KBM-7 (cell line): ENCODE data around the gene GNAO1.
"Not testable (repeated sequence)": the region's sequence is repeated elsewhere in the genome, so short reads cannot be mapped to it uniquely, and the experiment has no call there.

Experiments used
- DNase-seq: peaks from one replicate; pipeline ENCODE4 v3.0.0-alpha.2; 2015
- in situ Hi-C: fragments of 300-500 bp; cut with MboI; formaldehyde crosslinking; loops from 2 replicates; pipeline ENCODE4 v1.14.3; 2020; ENCODE audit warnings: low sequenced_read_pairs, low pct_unique_long_range_greater_than_20kb, mixed read lengths

GNAO1 gene

GRCh38 chr16:56366945-56367344, 175.7 kb downstream of the GNAO1 start:
- no peak for DNase-seq
- in situ Hi-C loops: no loop called here

GRCh38 chr16:56367764-56368163, 176.5 kb downstream of the GNAO1 start:
- DNase-seq: no peak
- in situ Hi-C loops: no loop called here

GRCh38 chr16:56368545-56368944, 177.3 kb downstream of the GNAO1 start:
- in situ Hi-C loops: no loop called here
- no peak for DNase-seq

- DNase-seq: no peak
- in situ Hi-C loops: no loop called here
Observed at GRCh38 chr16:56369202-56369601, 177.9 kb downstream of the GNAO1 start.

- in situ Hi-C loops: no loop called here
Observed at GRCh38 chr16:56370185-56370874, 179.0 kb downstream of the GNAO1 start.

GRCh38 chr16:56370875-56371659, 179.8 kb downstream of the GNAO1 start:
- in situ Hi-C loops: no loop called here
- DNase-seq: no peak

More at GRCh38 chr16:56370185-56370874, 179.0 kb downstream of the GNAO1 start:
- no peak for DNase-seq

- in situ Hi-C loops: no loop called here
Observed at GRCh38 chr16:56371660-56371937, 180.3 kb downstream of the GNAO1 start.

GRCh38 chr16:56372013-56372634, 180.8 kb downstream of the GNAO1 start:
- DNase-seq: no peak
- in situ Hi-C loops: no loop called here

More at GRCh38 chr16:56371660-56371937, 180.3 kb downstream of the GNAO1 start:
- no peak for DNase-seq

- no peak for DNase-seq
- in situ Hi-C loops: no loop called here
Observed at GRCh38 chr16:56373003-56373402, 181.7 kb downstream of the GNAO1 start.

GRCh38 chr16:56375792-56376191, 184.5 kb downstream of the GNAO1 start:
- DNase-seq, in situ Hi-C loops: not testable (repeated sequence)

GRCh38 chr16:56379044-56379443, 187.8 kb downstream of the GNAO1 start:
- DNase-seq, in situ Hi-C loops: not testable (repeated sequence)

- in situ Hi-C loops: not testable (repeated sequence)
Observed at GRCh38 chr16:56380778-56381485, 189.6 kb downstream of the GNAO1 start.

GRCh38 chr16:56382459-56382858, 191.2 kb downstream of the GNAO1 start:
- no peak for DNase-seq
- in situ Hi-C loops: no loop called here

More at GRCh38 chr16:56380778-56381485, 189.6 kb downstream of the GNAO1 start:
- not testable (repeated sequence) for DNase-seq

GRCh38 chr16:56382901-56383355, 191.6 kb downstream of the GNAO1 start:
- in situ Hi-C loops: no loop called here
- DNase-seq: no peak

GRCh38 chr16:56384074-56384721, 192.9 kb downstream of the GNAO1 start:
- in situ Hi-C loops: no loop called here
- DNase-seq: no peak

- no peak for DNase-seq
- in situ Hi-C loops: no loop called here
Observed at GRCh38 chr16:56387396-56387795, 196.1 kb downstream of the GNAO1 start.

GRCh38 chr16:56388209-56388608, 196.9 kb downstream of the GNAO1 start:
- in situ Hi-C loops: no loop called here
- DNase-seq: no peak

- in situ Hi-C loops: no loop called here
- DNase-seq: no peak
Observed at GRCh38 chr16:56389554-56389953, 198.3 kb downstream of the GNAO1 start.

GRCh38 chr16:56396724-56397123, 205.4 kb downstream of the GNAO1 start:
- in situ Hi-C loops, DNase-seq: not testable (repeated sequence)
